Heart left ventricle (tissue), 16 donors: Measurements from ENCODE around the gene CCDC183. TPM values are rescaled to one million over a fixed set of nuclear protein-coding genes. Genes with fewer than 3 reads are reported as not detected.

ENCODE experiments used
- ATAC-seq, 4 donors: fragments of 200-7000 bp; cut with Tn5 transposase; one replicate each; pipeline ENCODE4 v1.9.1; 2020 to 2022; ENCODE audit warnings: moderate library complexity in 4 of 4, mild to moderate bottlenecking in 3 of 4, moderate number of reproducible peaks in 1 of 4
- DNase-seq, 5 donors: peaks; one replicate each; pipeline ENCODE4 v3.0.0-alpha.2; 2020
- H3K27ac ChIP-seq, 12 donors: fragments of 200-600 bp; sonication (generic) in 4 of 12; one replicate each; pipeline versions ENCODE4 v1.5.0 to v1.8.0; 2016 to 2022; ENCODE audit warnings: mild to moderate bottlenecking in 2 of 12
- H3K27me3 ChIP-seq, 9 donors: fragments of 200-600 bp; sonication (generic) in 2 of 9; one replicate each; pipeline versions ENCODE4 v1.5.1 to v1.8.0; 2016 to 2022; ENCODE audit warnings: mild to moderate bottlenecking in 3 of 9
- H3K36me3 ChIP-seq, 9 donors: fragments of 200-600 bp; sonication (generic) in 2 of 9; one replicate each; pipeline versions ENCODE4 v1.5.0 to v1.8.0; 2018 to 2022; ENCODE audit warnings: mild to moderate bottlenecking in 2 of 9
- H3K4me1 ChIP-seq, 12 donors: fragments of 200-600 bp; sonication (generic) in 4 of 12; one replicate each; pipeline versions ENCODE4 v1.5.0 to v1.8.0; 2016 to 2022; ENCODE audit warnings: mild to moderate bottlenecking in 3 of 12
- H3K4me3 ChIP-seq, 12 donors: fragments of 200-600 bp; sonication (generic) in 4 of 12; one replicate each; pipeline versions ENCODE4 v1.5.0 to v1.8.0; 2017 to 2022; ENCODE audit warnings: mild to moderate bottlenecking in 9 of 12, moderate library complexity in 4 of 12
- H3K9me3 ChIP-seq, 12 donors: fragments of 200-600 bp; sonication (generic) in 4 of 12; one replicate each; pipeline versions ENCODE4 v1.5.0 to v1.8.0; 2016 to 2022; ENCODE audit warnings: mild to moderate bottlenecking in 1 of 12
- CTCF ChIP-seq, 12 donors: fragments of 200-600 bp; sonication (generic) in 4 of 12; IDR thresholded peaks; one replicate each; pipeline versions ENCODE4 v1.5.0 to v1.8.0; 2018 to 2022; ENCODE audit warnings: antibody characterized with exemption in 12 of 12, mild to moderate bottlenecking in 5 of 12
- POLR2A ChIP-seq, 2 donors: fragments of 450-650 bp; IDR thresholded peaks; one replicate each; pipeline ENCODE4 v1.6.1; 2017; ENCODE audit warnings: antibody characterized with exemption in 2 of 2, mild to moderate bottlenecking in 2 of 2, moderate library complexity in 2 of 2
- WGBS, 4 donors: extraction: QIAGEN DNeasy Blood & Tissue Kit in 2 of 4; methylation state at CpG; one replicate each; pipeline versions ENCODE4 v1.1.5 to v1.1.7; 2013 to 2018; 5-methylcytosine and 5-hydroxymethylcytosine counted together
- intact Hi-C, 10 donors: fragments of 100-400 bp; cut with DNase I; formaldehyde crosslinking; loops; one replicate each; pipeline versions ENCODE4 v1.11.1 to v1.14.2; 2022
- polyA plus RNA-seq, 2 donors: library from polyadenylated mRNA; stranded (reverse); fragments of 200-250 nt; gene quantifications; one replicate each; pipeline ENCODE4 v1.2.3, GENCODE V29; 2013
- total RNA-seq, 9 donors: library from RNA; depleted of rRNA in 2 of 9; stranded (reverse); fragments of >200 nt in 2 of 9; fragmentation: NEBNext Ultra II Directional in 3 of 9; extraction: Animal tissue kit (Norgen Biotek cat#: 25700) in 3 of 9; gene quantifications; one replicate each; pipeline versions ENCODE4 v1.1.0 to v1.2.4, GENCODE V29; 2016 to 2023
- donor health status: ischemic (EF 13 %, LVEDD 7.1; RV severe dilation, severe dysfunction).
- donor health status: healthy with polysubstance abuse.
- donor health status: DM: no; HTN: yes; CAD: no.
- donor health status: DM: no; HTN: no; CAD: no.
- donor health status: ischemic (EF 25% LVEDD 6.9; RV normal size, moderate dysfunction).
- donor health status: ischemic (EF 25% LVEDD 5.7; RV mildly dilated, moderate dysfunction).
- donor health status: healthy.
- donor health status: DM: yes; HTN: yes; CAD: no.
- donor health status: ischemic (EF 35%, LVEDD 5.7; RV mildly dilated, moderate dysfunction).
- donor health status: nonischemic (EF 11% LVEDD 7.7; RV severe dilation, severe dysfunction).
- donor health status: DM: yes; HTN: yes; CAD: no.
- donor health status: PGD.
- donor health status: ischemic (EF 29% LVEDD 5.4; RV normal size, mild dysfunction).
- donor health status: nonischemic (EF 23%, LVEDD 6.1; RV moderate dilation, normal function).

CCDC183 gene
- total and polyA plus RNA-seq, 11 donors, result 0.32 to 4.7 (median 1.4) TPM

- H3K27me3 ChIP-seq, result peaks cover 0 to under 1% (median 0%) of the 10 kb centered on the region in 9 donors
- 73 to 92% (median 83%) methylated on average over 6 to 8 of the region's 8 CpGs for WGBS, 4 donors
- TF ChIP-seq POLR2A (IDR thresholded peaks at IDR 0.05), result no peak
- no peak for TF ChIP-seq CTCF (IDR thresholded peaks at IDR 0.05)
- ATAC-seq (peak in 1 of 4 donors; percentile 6), DNase-seq (peak in 3 of 5 donors; percentile 8 to 48 (median 20))
- H3K27ac ChIP-seq, result peak within 1 kb of the TSS; percentile 27 to 85 (median 73)
- intact Hi-C loops, result no loop called here
- H3K36me3 ChIP-seq, result no peaks in the 10 kb centered on the region
- H3K9me3 ChIP-seq, result peaks cover 0 to 12% (median 0%) of the 10 kb centered on the region in 12 donors
- no peak within 1 kb of the TSS for H3K4me3 ChIP-seq
- peaks cover 0 to 39% (median 20%) of the 10 kb centered on the region in 12 donors for H3K4me1 ChIP-seq
Observed at GRCh38 chr9:136748201-136748600, 47.9 kb upstream of the CCDC183 start, which contains the start of gene LCN6. Gene LCN6, minus strand, starts transcription at chr9:136748525. Its CDS starts 42 bp downstream, at chr9:136748483.

- Histone ChIP-seq H3K36me3 (no peaks in the 10 kb centered on the region), H3K4me1 (peaks cover 0 to 32% (median 20%) of the 10 kb centered on the region in 12 donors), H3K27ac (peak overlapping the region; percentile 27 to 85 (median 73)), H3K9me3 (peaks cover 0 to 12% (median 0%) of the 10 kb centered on the region in 12 donors), H3K4me3 (no peak overlapping the region), H3K27me3 (no peaks in the 10 kb centered on the region)
- ATAC-seq, result peak; percentile 55 to 63 (median 56)
- TF ChIP-seq CTCF (IDR thresholded peaks at IDR 0.05) (no peak), POLR2A (IDR thresholded peaks at IDR 0.05) (no peak)
- peak; percentile 48 to 83 (median 72) for DNase-seq
- intact Hi-C loops, result no loop called here
- WGBS, 4 donors, result 53 to 60% (median 54%) methylated on average over 18 to 21 of the region's 21 CpGs
Observed at GRCh38 chr9:136748666-136749611, 47.2 kb upstream of the CCDC183 start.

- Histone ChIP-seq H3K27me3 (no peaks in the 10 kb centered on the region), H3K9me3 (peaks cover 0 to 12% (median 0%) of the 10 kb centered on the region in 12 donors), H3K4me3 (no peak overlapping the region), H3K36me3 (no peaks in the 10 kb centered on the region), H3K27ac (no peak overlapping the region), H3K4me1 (peaks cover 0 to 30% (median 19%) of the 10 kb centered on the region in 12 donors)
- no peak for TF ChIP-seq POLR2A (IDR thresholded peaks at IDR 0.05)
- TF ChIP-seq CTCF (IDR thresholded peaks at IDR 0.05), result no peak
- intact Hi-C loops, result no loop called here
- ATAC-seq, result no peak
- WGBS, 4 donors, result 58 to 93% (median 80%) methylated on average over 2 of the region's 2 CpGs
- no peak for DNase-seq
Observed at GRCh38 chr9:136750526-136750925, 45.6 kb upstream of the CCDC183 start.

- H3K27ac ChIP-seq, result no peak overlapping the region
- H3K4me1 ChIP-seq, result peaks cover 0 to 30% (median 19%) of the 10 kb centered on the region in 12 donors
- no peaks in the 10 kb centered on the region for H3K36me3 ChIP-seq
- ATAC-seq (no peak), DNase-seq (no peak)
- peaks cover 0 to 15% (median 0%) of the 10 kb centered on the region in 12 donors for H3K9me3 ChIP-seq
- H3K27me3 ChIP-seq, result no peaks in the 10 kb centered on the region
- no peak overlapping the region for H3K4me3 ChIP-seq
- WGBS, 4 donors, result 76 to 90% (median 85%) methylated on average over 1 of the region's 1 CpG
- intact Hi-C loops, result no loop called here
- no peak for TF ChIP-seq CTCF (IDR thresholded peaks at IDR 0.05)
- no peak for TF ChIP-seq POLR2A (IDR thresholded peaks at IDR 0.05)
Observed at GRCh38 chr9:136751244-136751643, 44.9 kb upstream of the CCDC183 start.
